WTC11 (cell line): ENCODE results near the gene PTPRN2. TPM values are rescaled to one million over a fixed set of nuclear protein-coding genes. Genes with fewer than 3 reads are reported as not detected.

Experiments
- ATAC-seq: fragments of 200-7000 bp; cut with Tn5 transposase; 2 replicates; pipeline ENCODE4 v1.10.0; 2021; ENCODE audit warnings: mild to moderate bottlenecking, moderate library complexity
- CTCF ChIA-PET: fragments of 300-600 bp; sonication (Branson Sonifier 250); formaldehyde crosslinking; loops from one replicate; lab custom pipeline; 2021; ENCODE audit warnings: antibody characterized with exemption; lab: Charles Lee
- POLR2A ChIA-PET: fragments of 350-600 bp; sonication (Branson Sonifier 250); formaldehyde crosslinking; loops from one replicate; lab custom pipeline; 2021; ENCODE audit warnings: antibody characterized with exemption; lab: Charles Lee
- DNase-seq: peaks from one replicate; pipeline ENCODE4 v3.0.0; 2021; ENCODE audit warnings: low spot score
- H3K27ac Mint-ChIP-seq: 2 replicates; pipeline ENCODE4 v1.8.0; 2021; ENCODE audit warnings: mixed read lengths
- H3K27me3 Mint-ChIP-seq: 2 replicates; pipeline ENCODE4 v1.8.0; 2021; ENCODE audit warnings: low read depth, mild to moderate bottlenecking, moderate library complexity, mixed read lengths
- H3K36me3 Mint-ChIP-seq: 2 replicates; pipeline ENCODE4 v1.8.0; 2021; ENCODE audit warnings: mixed read lengths
- H3K4me1 Mint-ChIP-seq: 2 replicates; pipeline ENCODE4 v1.8.0; 2022; ENCODE audit warnings: mixed read lengths
- H3K4me3 Mint-ChIP-seq: 2 replicates; pipeline ENCODE4 v1.8.0; 2021; ENCODE audit warnings: mild to moderate bottlenecking, moderate library complexity, mixed read lengths
- H3K9me3 Mint-ChIP-seq: 2 replicates; pipeline ENCODE4 v1.8.0; 2021; ENCODE audit warnings: mixed read lengths
- ATF6 ChIP-seq: sonication (generic); formaldehyde crosslinking; IDR thresholded peaks from 2 replicates; pipeline ENCODE4 v1.8.1; 2023; ENCODE audit warnings: mild to moderate bottlenecking, missing genetic modification reagents
- E2F1 ChIP-seq: sonication (generic); formaldehyde crosslinking; IDR thresholded peaks from 2 replicates; pipeline ENCODE4 v1.8.0; 2022; ENCODE audit warnings: mild to moderate bottlenecking, missing genetic modification reagents
- ELF4 ChIP-seq: sonication (generic); formaldehyde crosslinking; IDR thresholded peaks from 2 replicates; pipeline ENCODE4 v1.8.1; 2022; ENCODE audit warnings: low read depth, mild to moderate bottlenecking, moderate library complexity, missing genetic modification reagents
- ETV6 ChIP-seq: sonication (generic); formaldehyde crosslinking; IDR thresholded peaks from 2 replicates; pipeline ENCODE4 v1.8.1; 2022; ENCODE audit warnings: mild to moderate bottlenecking, missing genetic modification reagents
- GABPB1 ChIP-seq: sonication (generic); formaldehyde crosslinking; IDR thresholded peaks from 2 replicates; pipeline ENCODE4 v1.8.1; 2023; ENCODE audit warnings: mild to moderate bottlenecking, missing genetic modification reagents
- IRF2 ChIP-seq: sonication (generic); formaldehyde crosslinking; IDR thresholded peaks from 2 replicates; pipeline ENCODE4 v1.8.0; 2022; ENCODE audit warnings: low read depth, missing genetic modification reagents, borderline replicate concordance
- JUN ChIP-seq: sonication (generic); formaldehyde crosslinking; IDR thresholded peaks from 2 replicates; pipeline ENCODE4 v1.8.0; 2023; ENCODE audit warnings: mild to moderate bottlenecking, missing genetic modification reagents
- NFE2L1 ChIP-seq: sonication (generic); formaldehyde crosslinking; IDR thresholded peaks from 2 replicates; pipeline ENCODE4 v1.8.1; 2023; ENCODE audit warnings: missing genetic modification reagents
- NFYB ChIP-seq: sonication (generic); formaldehyde crosslinking; conservative IDR thresholded peaks from 2 replicates; pipeline ENCODE4 v1.8.0; 2022; ENCODE audit warnings: low read depth, missing genetic modification reagents
- NR1H2 ChIP-seq: sonication (generic); formaldehyde crosslinking; IDR thresholded peaks from 2 replicates; pipeline ENCODE4 v1.9.0; 2021; ENCODE audit warnings: mild to moderate bottlenecking, moderate library complexity, missing genetic modification reagents
- NR3C1 ChIP-seq: sonication (generic); formaldehyde crosslinking; conservative IDR thresholded peaks from 2 replicates; pipeline ENCODE4 v1.8.1; 2023; ENCODE audit warnings: low read depth, mild to moderate bottlenecking, missing genetic modification reagents
- PRDM15 ChIP-seq: sonication (generic); formaldehyde crosslinking; IDR thresholded peaks from 2 replicates; pipeline ENCODE4 v1.8.0; 2022; ENCODE audit warnings: missing genetic modification reagents
- PREB ChIP-seq: sonication (generic); formaldehyde crosslinking; IDR thresholded peaks from 2 replicates; pipeline ENCODE4 v1.8.1; 2022; ENCODE audit warnings: mild to moderate bottlenecking, missing genetic modification reagents, moderate library complexity, borderline replicate concordance
- SMAD3 ChIP-seq: sonication (generic); formaldehyde crosslinking; IDR thresholded peaks from 2 replicates; pipeline ENCODE4 v1.8.0; 2022; ENCODE audit warnings: missing genetic modification reagents, mild to moderate bottlenecking, borderline replicate concordance
- TEAD4 ChIP-seq: sonication (generic); formaldehyde crosslinking; IDR thresholded peaks from 2 replicates; pipeline ENCODE4 v1.8.0; 2022; ENCODE audit warnings: mild to moderate bottlenecking, missing genetic modification reagents
- USF1 ChIP-seq: sonication (generic); formaldehyde crosslinking; IDR thresholded peaks from 2 replicates; pipeline ENCODE4 v1.8.0; 2022; ENCODE audit warnings: mild to moderate bottlenecking, missing genetic modification reagents
- ZNF121 ChIP-seq: sonication (generic); formaldehyde crosslinking; IDR thresholded peaks from 2 replicates; pipeline ENCODE4 v1.8.0; 2023; ENCODE audit warnings: missing genetic modification reagents
- ZNF423 ChIP-seq: fragments of 250-450 bp; sonication (Bioruptor Pico); IDR thresholded peaks from 2 replicates; pipeline ENCODE4 v2.1.2; 2022; ENCODE audit warnings: mild to moderate bottlenecking, moderate library complexity
- total RNA-seq: library from RNA; stranded (reverse); gene quantifications from 3 replicates; pipeline ENCODE4 v1.2.3, GENCODE V29; 2021
- TF ChIP-seq, protein P1 (sequence below): sonication (generic); formaldehyde crosslinking; IDR thresholded peaks from 2 replicates; pipeline ENCODE4 v1.8.1; 2022; ENCODE audit warnings: mild to moderate bottlenecking, moderate library complexity, missing genetic modification reagents
- TF ChIP-seq, protein P2 (sequence below): sonication (generic); formaldehyde crosslinking; IDR thresholded peaks from 2 replicates; pipeline ENCODE4 v1.8.0; 2023; ENCODE audit warnings: missing genetic modification reagents
- TF ChIP-seq, protein P3 (sequence below): sonication (generic); formaldehyde crosslinking; IDR thresholded peaks from 2 replicates; pipeline ENCODE4 v1.8.1; 2023; ENCODE audit warnings: mild to moderate bottlenecking, missing genetic modification reagents

PTPRN2 gene
- total RNA-seq, 1 experiment from 2014 or later: 4.7 TPM

- no peak for DNase-seq
- H3K36me3 Mint-ChIP-seq: peaks cover 15% of the 10 kb centered on the region
- POLR2A ChIA-PET: no interaction called here
- peaks cover 23% of the 10 kb centered on the region for H3K9me3 Mint-ChIP-seq
- H3K27ac Mint-ChIP-seq: no peak overlapping the region
- CTCF ChIA-PET: no interaction called here
- ATAC-seq: no peak
- H3K4me1 Mint-ChIP-seq: no peaks in the 10 kb centered on the region
- no peak overlapping the region for H3K4me3 Mint-ChIP-seq
- no peaks in the 10 kb centered on the region; the same call in 1 of the 2 replicates for H3K27me3 Mint-ChIP-seq
- TF ChIP-seq PRDM15 (CRISPR knock-in tag) (peak; percentile 80), NFYB (CRISPR knock-in tag) (no peak)
Observed at GRCh38 chr7:157660971-157661610, 926.5 kb downstream of the PTPRN2 start.

DNA sequence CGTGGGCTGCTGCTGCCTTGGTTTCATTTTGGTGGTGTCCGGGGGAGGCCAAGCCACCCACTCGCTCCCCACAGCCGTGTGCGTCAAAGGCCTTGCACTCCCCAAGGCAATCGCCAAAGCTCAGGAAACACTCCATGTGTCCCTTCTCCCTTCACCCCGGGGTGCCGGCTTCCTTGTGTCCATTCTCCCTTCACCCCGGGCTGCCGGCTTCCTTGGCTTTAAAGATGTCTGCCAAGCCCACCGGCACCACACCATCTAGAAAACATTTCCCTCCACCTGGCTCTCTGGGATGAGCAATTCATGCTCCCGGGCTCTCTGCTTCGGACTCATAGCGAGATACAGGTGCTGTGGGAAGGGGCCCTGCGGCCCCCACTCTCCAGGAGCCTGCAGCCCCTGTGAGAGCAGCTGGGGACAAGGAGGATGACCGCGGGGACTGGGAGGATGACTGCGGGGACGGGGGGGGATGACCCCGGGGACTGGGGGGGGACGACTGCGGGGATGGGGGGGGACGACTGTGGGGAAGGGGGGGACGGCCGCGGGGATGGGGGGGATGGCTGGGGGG is 928.7 kb downstream of the PTPRN2 start:
- DNase-seq (no peak), ATAC-seq (no peak)
- TF ChIP-seq USF1 (CRISPR knock-in tag) (no peak), PREB (no peak), NR1H2 (CRISPR knock-in tag) (no peak), SMAD3 (CRISPR knock-in tag) (no peak), ATF6 (CRISPR knock-in tag) (no peak), IRF2 (no peak), NR3C1 (CRISPR knock-in tag) (no peak), NFE2L1 (CRISPR knock-in tag) (no peak), E2F1 (CRISPR knock-in tag) (no peak), ZNF423 (no peak), TEAD4 (CRISPR knock-in tag) (no peak), JUN (no peak), ELF4 (CRISPR knock-in tag) (no peak), ZNF121 (CRISPR knock-in tag) (no peak), ETV6 (no peak), GABPB1 (no peak)
- TF ChIP-seq, protein P1, sequence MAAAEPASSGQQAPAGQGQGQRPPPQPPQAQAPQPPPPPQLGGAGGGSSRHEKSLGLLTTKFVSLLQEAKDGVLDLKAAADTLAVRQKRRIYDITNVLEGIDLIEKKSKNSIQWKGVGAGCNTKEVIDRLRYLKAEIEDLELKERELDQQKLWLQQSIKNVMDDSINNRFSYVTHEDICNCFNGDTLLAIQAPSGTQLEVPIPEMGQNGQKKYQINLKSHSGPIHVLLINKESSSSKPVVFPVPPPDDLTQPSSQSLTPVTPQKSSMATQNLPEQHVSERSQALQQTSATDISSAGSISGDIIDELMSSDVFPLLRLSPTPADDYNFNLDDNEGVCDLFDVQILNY: no peak
- TF ChIP-seq, protein P2, sequence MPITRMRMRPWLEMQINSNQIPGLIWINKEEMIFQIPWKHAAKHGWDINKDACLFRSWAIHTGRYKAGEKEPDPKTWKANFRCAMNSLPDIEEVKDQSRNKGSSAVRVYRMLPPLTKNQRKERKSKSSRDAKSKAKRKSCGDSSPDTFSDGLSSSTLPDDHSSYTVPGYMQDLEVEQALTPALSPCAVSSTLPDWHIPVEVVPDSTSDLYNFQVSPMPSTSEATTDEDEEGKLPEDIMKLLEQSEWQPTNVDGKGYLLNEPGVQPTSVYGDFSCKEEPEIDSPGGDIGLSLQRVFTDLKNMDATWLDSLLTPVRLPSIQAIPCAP (CRISPR knock-in tag): no peak
- TF ChIP-seq, protein P3, sequence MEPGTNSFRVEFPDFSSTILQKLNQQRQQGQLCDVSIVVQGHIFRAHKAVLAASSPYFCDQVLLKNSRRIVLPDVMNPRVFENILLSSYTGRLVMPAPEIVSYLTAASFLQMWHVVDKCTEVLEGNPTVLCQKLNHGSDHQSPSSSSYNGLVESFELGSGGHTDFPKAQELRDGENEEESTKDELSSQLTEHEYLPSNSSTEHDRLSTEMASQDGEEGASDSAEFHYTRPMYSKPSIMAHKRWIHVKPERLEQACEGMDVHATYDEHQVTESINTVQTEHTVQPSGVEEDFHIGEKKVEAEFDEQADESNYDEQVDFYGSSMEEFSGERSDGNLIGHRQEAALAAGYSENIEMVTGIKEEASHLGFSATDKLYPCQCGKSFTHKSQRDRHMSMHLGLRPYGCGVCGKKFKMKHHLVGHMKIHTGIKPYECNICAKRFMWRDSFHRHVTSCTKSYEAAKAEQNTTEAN: no peak
- no peaks in the 10 kb centered on the region for H3K4me1 Mint-ChIP-seq
- no peak overlapping the region for H3K4me3 Mint-ChIP-seq
- H3K27ac Mint-ChIP-seq: no peak overlapping the region
- H3K27me3 Mint-ChIP-seq: no peaks in the 10 kb centered on the region; the same call in 1 of the 2 replicates
- H3K36me3 Mint-ChIP-seq: peaks cover 6% of the 10 kb centered on the region; the same call in 1 of the 2 replicates
- H3K9me3 Mint-ChIP-seq: peaks cover 19% of the 10 kb centered on the region; the same call in 1 of the 2 replicates
- POLR2A ChIA-PET: no interaction called here
- CTCF ChIA-PET: no interaction called here
